Measurements from ENCODE around the gene SPTLC2. TPM values are rescaled to one million over a fixed set of nuclear protein-coding genes. Genes with fewer than 3 reads are reported as not detected.

Gene SPTLC2
- total RNA-seq, 1 experiment from 2014 or later = 32.6 TPM

GRCh38 chr14:77649326-77649725 lies 32.9 kb upstream of the SPTLC2 start:
- Histone ChIP-seq H3K23me2 (ENCODE audit: insufficient read length, low read depth, low read length, poor library complexity, severe bottlenecking) (no peaks in the 10 kb centered on the region), H4K91ac (ENCODE audit: insufficient read length, low read depth, low read length) (no peak overlapping the region), H3K9ac (ENCODE audit: extremely low read depth, insufficient read length, low read length) (no peak overlapping the region), H2BK20ac (ENCODE audit: low read depth, low read length, poor library complexity, severe bottlenecking) (no peak overlapping the region), H2BK5ac (ENCODE audit: insufficient read length, low read length) (no peak overlapping the region), H3K14ac (ENCODE audit: insufficient read depth, low read length) (no peak overlapping the region), H3K18ac (ENCODE audit: insufficient read length, low read depth, low read length) (no peak overlapping the region), H4K5ac (ENCODE audit: insufficient read length, low read depth, low read length) (no peak overlapping the region), H2BK120ac (ENCODE audit: low read depth, low read length, poor library complexity, severe bottlenecking) (no peak overlapping the region), H2AK5ac (ENCODE audit: insufficient read length, low read length) (no peak overlapping the region), H4K8ac (replicated peaks; ENCODE audit: insufficient read length, low read depth, low read length) (no peak overlapping the region), H2AFZ (ENCODE audit: low read length) (no peak overlapping the region), H3K4me1 (ENCODE audit: insufficient read depth, low read length) (no peaks in the 10 kb centered on the region), H3K56ac (ENCODE audit: insufficient read length, low read depth, low read length) (no peak overlapping the region), H3K27me3 (ENCODE audit: insufficient read depth, low read length) (no peaks in the 10 kb centered on the region), H3K4me2 (ENCODE audit: insufficient read depth, insufficient read length, low read length) (no peak overlapping the region), H3T11ph (ENCODE audit: low read length) (no peak overlapping the region), H3K4ac (ENCODE audit: low read depth, low read length) (no peak overlapping the region), H3K79me2 (ENCODE audit: insufficient read depth, low read length) (no peaks in the 10 kb centered on the region), H3K23ac (ENCODE audit: insufficient read length, low read depth, low read length) (no peak overlapping the region), H3K79me1 (ENCODE audit: insufficient read depth, low read depth, low read length, poor library complexity, severe bottlenecking) (no peaks in the 10 kb centered on the region), H3K27ac (ENCODE audit: insufficient read length, low read depth, low read length) (no peak overlapping the region), H3K9me3 (ENCODE audit: control insufficient read depth, low read depth, low read length) (no peaks in the 10 kb centered on the region), H2BK15ac (ENCODE audit: low read depth, low read length) (no peak overlapping the region), H2BK12ac (ENCODE audit: insufficient read length, low read depth, low read length) (no peak overlapping the region), H4K20me1 (ENCODE audit: control insufficient read depth, insufficient read depth, insufficient read length) (no peaks in the 10 kb centered on the region)
- H3K4me3 Mint-ChIP-seq = no peak overlapping the region
- TF ChIP-seq, protein P1, sequence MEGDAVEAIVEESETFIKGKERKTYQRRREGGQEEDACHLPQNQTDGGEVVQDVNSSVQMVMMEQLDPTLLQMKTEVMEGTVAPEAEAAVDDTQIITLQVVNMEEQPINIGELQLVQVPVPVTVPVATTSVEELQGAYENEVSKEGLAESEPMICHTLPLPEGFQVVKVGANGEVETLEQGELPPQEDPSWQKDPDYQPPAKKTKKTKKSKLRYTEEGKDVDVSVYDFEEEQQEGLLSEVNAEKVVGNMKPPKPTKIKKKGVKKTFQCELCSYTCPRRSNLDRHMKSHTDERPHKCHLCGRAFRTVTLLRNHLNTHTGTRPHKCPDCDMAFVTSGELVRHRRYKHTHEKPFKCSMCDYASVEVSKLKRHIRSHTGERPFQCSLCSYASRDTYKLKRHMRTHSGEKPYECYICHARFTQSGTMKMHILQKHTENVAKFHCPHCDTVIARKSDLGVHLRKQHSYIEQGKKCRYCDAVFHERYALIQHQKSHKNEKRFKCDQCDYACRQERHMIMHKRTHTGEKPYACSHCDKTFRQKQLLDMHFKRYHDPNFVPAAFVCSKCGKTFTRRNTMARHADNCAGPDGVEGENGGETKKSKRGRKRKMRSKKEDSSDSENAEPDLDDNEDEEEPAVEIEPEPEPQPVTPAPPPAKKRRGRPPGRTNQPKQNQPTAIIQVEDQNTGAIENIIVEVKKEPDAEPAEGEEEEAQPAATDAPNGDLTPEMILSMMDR (conservative IDR thresholded peaks at IDR 0.05) = no peak
- H3K36me3 Mint-ChIP-seq (ENCODE audit: insufficient read depth in 1 of 3, low read depth in 3 of 3) = peaks cover 0 to 3% (median 0%) of the 10 kb centered on the region in 3 experiments; a peak in 1 of 7 replicates
- H3K4me1 Mint-ChIP-seq = peaks cover 10 to 13% of the 10 kb centered on the region in 2 experiments
- peaks cover 0 to 5% of the 10 kb centered on the region in 2 experiments; a peak in 3 of 5 replicates for H3K9me3 Mint-ChIP-seq
- no peak overlapping the region for H3K27ac Mint-ChIP-seq
- DNase-seq = no peak
- peaks cover 5% of the 10 kb centered on the region; the same call in 1 of the 2 replicates for H3K27me3 Mint-ChIP-seq (ENCODE audit: low read depth)
- WGBS (ENCODE audit: extremely low coverage, insufficient read length, low lambda C conversion rate) = no CpG with 5 or more reads among the region's 3 CpGs
